ENCODE measurements around the gene SUPT4H1.

The SUPT4H1 gene

DNA sequence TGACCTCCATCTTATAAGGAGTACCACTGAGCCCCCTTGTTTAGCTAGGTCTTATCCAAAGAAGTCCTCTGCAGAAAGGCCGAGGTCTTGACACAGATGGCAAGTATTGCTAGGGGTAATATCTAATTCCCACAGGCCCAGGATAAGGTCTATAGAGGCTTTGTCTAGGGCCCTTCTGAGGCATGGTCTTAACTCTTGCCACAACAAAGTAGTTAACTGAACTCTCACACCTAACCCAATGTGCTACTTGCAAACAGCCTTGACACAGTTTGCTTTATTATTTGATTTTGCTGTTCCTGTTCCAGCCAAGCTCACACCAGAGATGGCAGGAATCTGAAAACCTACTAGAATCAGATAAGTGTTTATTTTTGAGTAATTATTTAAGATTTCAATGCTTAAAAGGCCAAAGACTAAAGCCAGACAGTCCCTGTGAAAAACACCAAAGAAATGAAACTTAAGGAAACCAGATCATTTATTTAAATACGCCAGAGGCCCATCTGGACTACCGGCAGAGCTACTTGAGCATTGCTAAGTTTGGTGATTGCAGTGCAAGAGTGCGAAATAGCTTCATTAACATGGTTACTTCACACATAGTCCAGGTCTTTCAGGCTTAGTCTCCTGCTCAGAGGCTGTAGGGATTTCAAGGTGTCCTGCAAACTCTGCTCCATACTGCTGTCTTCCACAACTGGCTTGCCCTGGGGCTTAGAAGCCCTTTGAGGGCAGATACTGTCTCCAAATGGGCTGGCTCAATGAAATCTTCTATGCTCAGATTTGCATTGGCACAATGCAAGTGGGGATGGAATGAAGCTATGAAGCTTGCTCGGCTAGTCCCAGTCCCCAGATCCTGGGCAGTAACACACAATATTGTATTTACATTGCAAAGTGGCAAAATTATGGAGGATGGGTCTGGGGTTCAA lies 28.5 kb upstream of the SUPT4H1 start:
- DNase-seq (ENCODE audit: low spot score): no peak

DNA sequence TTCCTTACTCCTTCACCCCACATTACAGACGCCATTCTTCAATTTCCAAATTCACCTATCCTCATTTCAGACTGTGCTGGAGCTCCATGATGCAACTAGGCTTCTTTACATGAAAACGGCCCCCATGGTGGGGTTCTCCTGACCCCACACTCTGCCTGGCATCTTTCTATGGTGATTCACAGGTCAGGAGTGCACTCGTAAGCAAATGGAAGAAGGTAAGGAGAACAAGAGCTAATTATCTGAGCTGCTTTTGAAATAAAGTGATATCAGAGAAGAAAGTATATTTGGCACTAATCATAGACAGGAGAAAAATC lies 27.5 kb upstream of the SUPT4H1 start:
- no peak for DNase-seq (ENCODE audit: low spot score)

DNA sequence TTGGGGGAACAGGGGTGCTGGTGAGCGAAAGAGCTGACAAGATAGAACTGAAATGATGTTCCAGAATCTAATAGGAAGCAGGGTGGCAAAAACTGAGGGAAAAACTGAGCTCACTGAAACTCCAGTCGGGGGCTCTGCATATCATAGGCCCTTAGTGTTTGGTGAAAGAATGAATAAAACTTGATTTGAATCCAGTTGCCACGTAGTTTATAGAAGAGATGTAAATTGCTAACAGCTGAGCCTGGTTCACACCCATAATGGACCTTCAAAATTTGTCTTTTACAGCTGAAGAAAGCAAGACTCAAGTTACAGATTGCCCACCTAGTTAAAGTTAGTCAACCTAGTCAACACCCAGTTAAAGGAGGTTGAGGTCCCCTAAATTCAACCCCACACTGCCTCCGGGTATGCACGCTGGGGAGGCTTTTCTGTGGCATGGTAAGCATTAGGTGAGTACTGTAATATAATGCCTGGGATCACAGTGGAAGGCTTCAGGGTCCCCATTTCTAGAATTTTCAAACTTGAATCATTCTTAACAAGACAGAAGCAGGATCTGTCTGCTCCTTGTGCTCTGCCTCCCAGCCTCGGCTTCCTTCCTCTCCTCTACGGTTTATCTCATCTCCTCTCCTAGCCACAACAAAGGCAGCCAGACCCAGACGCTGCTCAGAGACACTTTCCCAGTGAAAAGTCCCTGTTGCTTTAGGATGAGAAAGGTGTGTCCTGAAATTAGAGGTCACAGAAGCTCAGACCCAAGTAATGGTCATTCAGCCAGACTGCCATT lies 26.9 kb upstream of the SUPT4H1 start:
- no peak for DNase-seq (ENCODE audit: low spot score)

DNA sequence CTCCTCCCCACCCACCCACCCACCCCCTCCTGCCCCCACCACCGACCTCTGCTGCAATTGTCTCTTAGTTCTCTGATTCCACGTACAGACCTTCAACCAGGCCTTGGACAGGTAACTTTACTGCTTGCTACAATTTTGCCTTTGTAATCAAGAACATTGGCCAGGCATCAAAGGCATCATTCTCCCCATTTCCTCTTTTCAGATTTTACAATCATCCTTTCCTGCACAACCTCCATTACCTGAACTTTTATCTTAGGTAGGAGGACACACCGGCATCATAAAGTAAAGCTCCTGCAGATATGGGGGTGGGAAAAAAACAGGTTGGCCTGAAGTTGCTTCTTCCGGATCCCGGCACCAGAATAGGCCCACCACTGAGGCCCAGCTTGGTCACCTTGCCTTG lies 25.7 kb upstream of the SUPT4H1 start:
- DNase-seq (ENCODE audit: low spot score): no peak

DNA sequence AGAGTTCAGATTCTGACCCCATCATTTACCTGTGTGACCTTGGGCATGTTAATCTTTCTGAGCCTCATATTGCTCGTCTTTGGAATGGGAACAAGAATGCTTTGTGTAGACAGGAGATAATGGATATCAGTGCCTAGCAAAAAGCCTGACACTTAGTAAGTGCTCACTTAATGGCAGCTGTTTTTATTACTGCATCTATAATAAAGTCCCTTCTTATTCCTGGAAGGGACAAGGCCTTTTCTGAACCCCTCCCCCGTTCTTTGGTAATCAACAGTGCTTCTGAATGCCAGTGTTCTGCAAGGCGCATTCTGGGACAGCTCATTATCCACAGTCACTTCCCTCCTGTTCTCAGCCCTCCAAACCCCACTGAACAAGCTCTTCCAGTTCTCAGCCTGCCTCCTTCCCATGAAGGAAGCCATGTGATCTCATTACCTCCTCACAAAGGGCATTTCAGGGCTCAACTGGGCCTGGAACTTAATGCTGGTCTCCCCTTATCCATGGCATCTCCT lies 25.1 kb upstream of the SUPT4H1 start:
- DNase-seq (ENCODE audit: low spot score): no peak

DNA sequence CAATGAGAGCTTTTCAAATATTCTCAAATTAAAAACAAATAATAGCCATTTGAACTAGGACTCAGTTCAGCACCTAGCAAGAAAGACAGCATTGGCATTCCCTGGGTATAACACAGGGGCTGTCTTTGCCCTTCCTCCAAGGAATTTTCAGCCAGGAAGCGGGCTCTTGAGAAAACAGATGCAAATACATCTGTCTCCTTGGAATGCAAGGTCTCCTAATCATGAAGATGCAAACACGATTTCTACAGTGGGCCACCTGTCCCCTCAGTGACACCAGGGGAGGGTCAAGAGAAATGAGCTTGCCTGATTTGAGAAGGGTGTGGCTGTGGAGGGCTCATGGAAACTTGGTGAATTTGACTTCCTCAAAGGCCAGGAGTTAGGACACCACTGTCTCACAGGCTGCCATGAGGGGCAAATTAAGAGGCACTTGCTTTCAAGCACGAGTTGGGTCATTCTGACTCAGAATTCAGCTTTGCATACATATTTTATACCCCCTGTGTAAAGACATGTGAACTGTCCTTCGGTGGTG lies 24.5 kb upstream of the SUPT4H1 start:
- no peak for DNase-seq (ENCODE audit: low spot score)

DNA sequence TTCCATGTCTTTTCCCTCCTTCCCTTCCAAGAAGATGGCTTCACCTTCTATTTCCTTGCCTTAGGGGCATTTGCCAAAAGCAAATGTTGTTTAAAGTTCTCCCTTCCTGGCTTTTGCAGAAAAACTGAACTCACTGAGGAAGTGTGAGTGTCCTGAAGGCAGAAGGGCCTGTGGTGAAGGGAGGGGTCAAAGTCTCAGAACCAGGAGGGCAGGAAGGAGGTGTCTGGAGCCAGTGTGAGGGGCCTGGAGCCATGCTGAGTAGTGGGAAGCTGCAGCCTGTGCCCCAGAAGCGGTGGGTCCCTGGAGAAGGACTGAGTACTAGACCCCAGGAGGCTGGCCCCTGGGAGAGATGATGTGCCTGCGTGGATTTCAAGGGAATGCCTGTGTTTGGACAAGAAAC lies 23.8 kb upstream of the SUPT4H1 start:
- no peak for DNase-seq (ENCODE audit: low spot score)

DNA sequence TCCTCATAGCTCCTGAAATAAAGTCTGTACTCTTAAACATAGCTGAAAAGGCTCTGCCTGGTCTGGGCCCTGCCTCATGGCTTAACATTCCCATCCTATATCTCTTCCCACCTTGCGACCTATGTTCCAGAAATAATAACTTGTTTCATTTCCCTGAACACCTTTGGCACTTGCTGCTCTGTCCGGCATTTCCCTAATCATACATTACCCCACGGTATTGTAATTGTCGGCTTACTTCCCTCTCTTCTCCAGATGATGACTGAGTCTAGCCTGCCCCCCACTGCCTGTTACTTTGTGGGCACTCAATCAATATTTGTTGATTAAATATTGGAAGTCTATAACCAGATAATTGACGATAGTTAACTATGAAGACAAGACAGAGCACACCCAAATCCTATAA lies 23.3 kb upstream of the SUPT4H1 start:
- no peak for DNase-seq (ENCODE audit: low spot score)

DNA sequence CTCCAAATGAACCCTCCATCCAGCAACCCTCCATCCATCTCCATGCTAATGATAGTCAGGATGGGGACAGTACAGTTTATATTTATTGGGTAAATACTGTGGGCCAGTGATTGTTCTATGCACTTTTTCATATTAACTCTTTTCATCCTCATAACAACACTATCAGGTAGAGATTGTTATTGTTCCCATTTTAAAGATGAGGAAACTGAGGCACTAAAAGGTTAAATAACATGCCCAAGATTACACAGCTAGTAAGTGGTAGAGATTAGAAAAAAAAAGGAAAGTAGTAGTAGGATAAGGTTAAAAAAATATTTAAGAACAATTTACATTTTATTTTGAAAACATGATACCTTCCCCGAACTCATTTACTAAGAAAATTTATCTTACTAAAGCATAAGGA lies 21.9 kb upstream of the SUPT4H1 start:
- DNase-seq (ENCODE audit: low spot score): no peak

DNA sequence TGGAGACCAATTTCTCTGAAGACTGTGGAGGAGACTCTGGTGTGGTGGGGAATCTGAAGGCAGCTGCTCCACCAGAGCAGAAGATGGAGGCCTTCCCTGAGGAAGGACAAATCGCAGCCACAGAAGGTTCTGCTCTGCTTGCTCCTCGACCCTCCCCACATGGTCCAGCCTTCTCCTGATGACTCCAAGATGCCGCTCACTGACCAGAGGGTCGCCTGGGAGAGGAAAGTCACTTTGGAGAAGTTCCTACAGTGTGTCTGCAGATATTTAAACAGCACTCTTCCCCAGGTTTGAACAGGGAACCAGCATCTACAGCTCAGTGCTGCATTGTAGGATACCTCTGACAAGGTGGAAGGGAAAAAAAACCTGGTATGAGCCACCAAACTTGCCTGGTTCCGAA lies 21.0 kb upstream of the SUPT4H1 start:
- DNase-seq (ENCODE audit: low spot score): no peak

DNA sequence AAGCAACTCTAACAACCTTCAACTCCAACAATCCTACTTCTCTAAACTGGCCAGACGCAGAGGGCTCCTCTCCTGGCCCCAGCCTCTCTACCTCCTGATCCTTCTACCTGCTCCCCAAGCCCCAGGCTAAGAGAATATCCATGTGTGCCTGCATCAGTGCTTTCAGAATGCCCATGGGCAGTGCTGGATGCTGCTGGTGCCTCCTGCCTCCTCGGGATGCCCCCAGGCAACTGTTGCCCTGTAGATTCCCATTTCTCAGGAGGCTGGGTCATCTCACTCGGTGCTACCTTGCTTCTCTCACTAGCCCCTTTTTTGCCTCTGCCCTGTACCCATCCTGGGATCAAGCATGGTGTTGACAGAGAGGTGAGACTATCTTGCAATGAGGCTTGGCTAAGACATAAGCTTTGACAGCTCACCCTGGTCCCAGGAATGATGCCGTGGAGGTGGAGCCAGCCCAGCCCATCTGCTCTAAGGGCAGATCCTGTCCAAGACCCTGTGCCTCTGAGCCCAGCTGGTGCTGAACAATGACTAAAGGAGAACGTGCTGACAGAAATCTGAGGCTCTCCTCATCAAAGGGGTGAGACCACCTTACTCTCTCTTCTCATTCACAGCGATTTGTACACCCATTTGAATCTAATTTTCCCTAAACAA lies 19.4 kb upstream of the SUPT4H1 start:
- DNase-seq (ENCODE audit: low spot score): no peak

DNA sequence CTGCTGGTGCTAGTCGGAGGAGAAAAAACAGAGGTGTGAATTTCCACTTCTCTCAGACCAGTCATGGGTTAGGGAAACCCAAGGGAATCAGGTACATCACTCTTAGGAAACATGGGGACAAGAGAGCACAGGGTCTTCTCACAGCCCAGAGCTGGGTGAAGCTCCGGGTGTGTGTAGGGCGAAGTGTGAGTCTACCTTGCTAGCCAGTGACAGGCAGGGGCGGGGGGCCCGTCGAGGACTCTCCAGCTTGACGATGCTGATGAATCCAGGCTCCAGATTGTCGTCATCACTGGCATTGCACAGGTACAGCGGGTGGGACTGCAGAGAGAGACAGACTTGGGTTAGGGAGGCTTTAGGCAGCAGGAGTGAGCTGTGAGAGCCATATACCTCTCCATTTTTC lies 18.7 kb upstream of the SUPT4H1 start:
- DNase-seq (ENCODE audit: low spot score): no peak

DNA sequence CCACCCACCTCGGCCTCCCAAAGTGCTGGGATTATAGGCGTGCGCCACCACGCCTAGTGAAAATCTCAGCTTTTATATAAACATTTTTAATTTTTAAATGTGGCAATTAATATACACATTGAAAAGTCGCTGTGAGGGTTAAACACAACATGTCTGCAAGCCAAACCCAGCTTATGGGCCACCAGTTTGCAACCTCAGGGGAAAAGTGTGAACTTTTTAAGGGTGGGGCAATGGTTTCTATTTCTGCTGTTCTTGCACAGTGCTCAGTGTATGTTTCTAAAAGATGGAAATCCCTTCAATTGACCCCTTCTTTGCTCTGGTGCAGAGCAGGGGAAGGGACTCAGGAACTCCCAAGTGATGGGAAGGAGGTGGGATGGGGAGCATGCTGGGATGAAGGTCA lies 18.3 kb upstream of the SUPT4H1 start:
- no peak for DNase-seq (ENCODE audit: low spot score)

DNA sequence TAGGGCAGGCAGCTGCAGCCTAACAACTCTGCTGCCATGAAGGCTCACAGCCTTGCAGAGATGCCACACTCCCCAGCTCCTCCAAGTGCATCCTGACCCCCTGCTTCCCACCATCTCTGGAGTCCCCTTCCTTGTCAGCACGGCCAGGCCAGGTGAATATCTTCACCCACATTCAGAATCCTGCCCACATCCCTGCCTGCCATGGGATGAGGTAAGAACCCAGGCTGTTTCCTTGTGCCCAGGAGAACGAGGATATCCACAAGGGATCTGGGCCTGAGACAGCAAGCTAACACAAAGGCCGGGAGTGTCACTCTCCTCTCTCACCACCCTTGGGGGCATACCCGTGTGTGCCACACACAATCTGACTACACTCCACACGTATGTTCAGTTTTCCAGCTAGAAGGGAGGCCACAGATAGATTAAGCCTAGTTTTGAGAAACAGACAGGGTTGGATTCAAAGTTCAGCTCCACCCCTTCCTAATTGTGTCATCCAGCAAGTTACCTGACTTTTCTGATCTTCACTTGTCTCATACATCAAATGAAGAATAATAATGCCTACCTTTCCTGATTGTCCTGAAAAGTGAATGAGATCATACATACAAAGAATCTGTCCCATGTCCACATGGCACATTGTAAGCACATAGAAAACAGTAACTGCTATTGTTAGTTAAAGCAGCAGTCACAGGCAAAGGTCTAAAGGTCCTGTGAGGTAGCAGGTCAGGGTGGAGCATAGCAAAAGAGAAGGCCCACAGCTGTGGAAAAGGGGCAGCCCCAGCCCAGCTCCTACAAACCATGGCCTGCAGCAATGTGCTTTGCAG lies 17.4 kb upstream of the SUPT4H1 start:
- no peak for DNase-seq (ENCODE audit: low spot score)

DNA sequence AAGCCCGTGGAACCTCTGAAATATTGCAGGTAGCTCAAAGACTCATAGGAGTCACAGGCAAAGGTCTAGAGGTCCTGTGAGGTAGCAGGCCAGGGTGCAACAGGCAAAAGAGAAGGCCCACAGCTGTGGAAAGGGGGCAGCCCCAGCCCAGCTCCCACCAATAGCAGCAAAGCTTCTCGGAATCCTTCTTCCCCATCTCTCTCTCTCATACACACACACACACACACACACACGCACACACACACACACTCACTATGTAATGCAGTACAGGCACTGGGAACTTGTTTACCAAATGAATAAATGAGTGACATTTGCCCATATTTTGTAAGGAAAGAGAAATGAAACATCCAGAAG lies 16.8 kb upstream of the SUPT4H1 start:
- DNase-seq (ENCODE audit: low spot score): no peak

DNA sequence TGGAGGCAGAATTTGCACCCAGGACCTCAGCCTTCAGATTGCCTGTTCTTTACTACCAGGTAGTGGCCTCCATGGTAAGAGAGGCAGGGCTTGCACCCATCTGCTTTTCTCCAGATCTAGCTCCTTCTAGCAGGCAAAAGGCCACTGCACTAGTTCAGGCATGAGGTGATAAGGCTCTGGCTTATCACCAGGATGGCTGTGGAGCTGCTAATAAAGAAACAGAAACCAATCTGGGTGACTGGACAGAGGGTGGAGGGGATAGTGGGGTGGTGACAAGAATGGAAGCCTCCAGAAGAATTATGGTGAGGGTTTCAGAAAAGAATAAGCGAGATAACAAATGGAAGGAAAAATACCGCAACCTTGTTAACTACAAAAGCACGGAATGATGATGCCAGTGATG lies 15.5 kb upstream of the SUPT4H1 start:
- DNase-seq (ENCODE audit: low spot score): no peak

DNA sequence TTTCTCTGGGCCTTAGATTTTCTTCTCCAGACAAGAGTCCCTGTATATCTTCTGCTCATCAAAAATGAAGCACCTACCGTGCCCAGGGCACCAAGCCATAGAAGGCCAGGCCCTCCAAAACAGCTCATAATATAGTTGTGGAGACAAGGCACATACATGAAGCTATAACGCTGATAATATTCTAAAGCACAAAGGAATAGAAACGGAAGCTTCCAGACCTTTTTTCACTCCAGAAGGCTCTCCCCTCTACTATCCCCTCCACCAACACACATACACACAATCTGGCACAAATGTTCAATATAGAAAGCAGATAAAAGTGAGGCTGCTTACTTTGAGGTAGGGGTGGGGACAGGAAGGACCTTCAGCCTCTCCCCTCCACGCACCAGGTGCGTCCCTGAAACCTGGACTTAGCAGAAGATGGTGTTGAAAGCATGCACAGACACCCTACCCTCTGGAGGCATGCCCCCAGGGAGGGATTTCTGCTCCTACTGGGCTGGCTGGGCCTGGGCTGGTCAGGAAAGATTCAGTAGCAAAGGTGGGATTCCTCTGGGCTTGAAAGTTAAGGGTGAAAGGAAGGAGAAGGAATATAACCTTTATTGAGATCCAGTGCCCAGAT lies 14.1 kb upstream of the SUPT4H1 start:
- no peak for DNase-seq (ENCODE audit: low spot score)

DNA sequence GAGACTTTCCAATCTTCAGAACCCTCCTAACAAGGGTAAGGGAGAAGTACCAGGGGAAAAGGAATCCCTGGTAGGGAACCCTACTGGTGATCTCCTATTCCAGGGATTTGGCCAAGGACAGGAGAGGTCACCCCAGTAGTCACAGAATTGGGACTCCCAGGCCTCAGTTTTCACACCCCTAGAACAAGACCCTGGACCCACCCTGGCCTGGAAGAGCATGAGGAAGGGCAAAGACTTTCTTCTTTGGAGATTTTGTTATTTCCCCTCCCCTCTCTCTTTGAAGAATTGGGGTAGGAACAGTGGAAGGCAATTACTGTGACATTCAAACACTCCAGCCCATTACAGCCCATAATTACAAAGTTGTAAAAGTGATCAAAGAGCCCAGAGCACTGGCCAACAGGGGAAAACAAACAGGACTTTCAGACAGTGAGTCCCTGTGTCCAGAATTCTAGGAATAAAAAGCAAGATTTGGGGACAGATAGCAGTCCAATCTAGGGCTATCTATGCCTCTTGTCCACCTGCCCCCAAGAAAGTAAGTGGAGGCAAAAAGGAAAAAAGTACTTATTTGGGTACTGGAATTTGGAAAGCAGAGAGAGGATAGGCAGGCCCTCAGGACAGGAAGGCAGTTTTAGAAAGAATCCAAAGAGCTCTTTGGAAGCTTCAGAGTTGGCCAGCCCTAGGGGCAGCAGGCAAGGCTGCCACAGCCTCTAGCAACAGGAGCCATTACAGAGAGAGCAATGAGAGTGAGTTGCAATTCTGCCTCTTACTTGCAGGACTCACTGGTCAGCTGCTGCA lies 13.4 kb upstream of the SUPT4H1 start:
- DNase-seq (ENCODE audit: low spot score): no peak

DNA sequence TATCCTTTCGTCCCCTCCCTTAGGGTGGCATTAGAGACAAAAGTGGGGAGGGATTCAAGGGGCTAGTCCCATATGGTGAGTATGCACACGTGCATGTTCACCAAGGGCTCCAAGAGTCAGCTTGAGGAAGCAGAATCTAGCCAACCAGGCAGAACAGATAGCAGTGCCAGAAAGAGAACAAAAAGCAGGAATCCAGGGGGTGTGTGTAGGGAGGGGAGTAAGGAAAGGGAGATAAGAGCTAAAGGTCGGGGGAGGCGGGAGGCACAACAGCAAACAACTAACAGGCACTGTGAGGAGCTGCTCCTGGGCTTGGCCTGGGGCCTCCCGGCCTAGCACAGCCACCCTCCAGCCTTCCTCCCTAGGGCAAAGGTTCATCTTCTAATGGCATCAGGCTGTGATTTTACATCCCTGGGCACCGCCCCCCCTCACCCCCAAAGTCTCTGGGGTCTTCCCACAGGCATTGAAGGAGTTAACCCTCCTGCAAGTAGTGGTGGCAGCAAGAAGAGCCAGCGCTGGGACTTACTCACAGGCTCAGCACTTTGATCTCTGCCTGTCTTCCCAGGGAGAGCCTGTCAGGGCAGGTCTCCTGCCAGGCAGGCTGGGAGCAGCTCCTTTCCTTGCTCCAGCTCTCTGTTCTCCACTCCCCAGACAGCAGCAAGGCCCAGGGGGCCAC lies 12.4 kb upstream of the SUPT4H1 start:
- DNase-seq (ENCODE audit: low spot score): no peak
